GM12878 (cell line): ENCODE measurements around the gene ARL17B. TPM values are rescaled to one million over a fixed set of nuclear protein-coding genes. Genes with fewer than 3 reads are reported as not detected.
"Not testable (repeated sequence)": the region's sequence is repeated elsewhere in the genome, so short reads cannot be mapped to it uniquely, and the experiment has no call there.

Experiments used
- ATAC-seq: fragments of 200-7000 bp; cut with Tn5 transposase; 3 replicates; pipeline ENCODE4 v1.9.1; 2020; ENCODE audit warnings: mild to moderate bottlenecking, moderate library complexity
- BruUV-seq: library from RNA; stranded (reverse); fragments of 400-500 nt; replicated peaks from 2 replicates; lab custom pipeline; 2021; lab: Mats Ljungman, UMichigan
- CTCF ChIA-PET: fragments of 300-600 bp; sonication (Branson Sonifier 250); formaldehyde crosslinking; extraction: SDS; loops from one replicate; lab custom pipeline; 2021; ENCODE audit warnings: inconsistent platforms; lab: Yijun Ruan, JAX
- POLR2A ChIA-PET: fragments of 350-600 bp; formaldehyde crosslinking; extraction: SDS; loops from one replicate; lab custom pipeline; 2021; ENCODE audit warnings: inconsistent platforms; lab: Charles Lee
- RAD21 ChIA-PET: fragments of 300-600 bp; sonication (Branson Sonifier 250); formaldehyde crosslinking; loops from one replicate; lab custom pipeline; 2023; ENCODE audit warnings: antibody characterized with exemption; ENCODE audit not compliant: unreplicated experiment; lab: Charles Lee
- SMC1A ChIA-PET: fragments of 300-600 bp; sonication (Branson Sonifier 250); formaldehyde crosslinking; loops from one replicate; lab custom pipeline; 2023; ENCODE audit not compliant: unreplicated experiment, uncharacterized antibody; lab: Charles Lee
- DNase-seq: peaks from one replicate; pipeline ENCODE4 v3.0.0-alpha.2; 2011; ENCODE audit warnings: low read depth, low spot score
- FAIRE-seq: peaks from 3 replicates; lab custom pipeline; 2011; peaks lifted over from hg19 to GRCh38; lab: Jason Lieb, UNC
- H2AFZ ChIP-seq: 2 replicates; pipeline ENCODE4 v1.6.0; 2011; ENCODE audit warnings: low read depth, low read length, control low read depth; ENCODE audit not compliant: control insufficient read depth
- H3K27ac ChIP-seq: 2 replicates; pipeline ENCODE4 v1.5.1; 2011; ENCODE audit warnings: control low read depth; ENCODE audit not compliant: control insufficient read depth, insufficient read depth
- H3K27me3 ChIP-seq, 2 experiments: replicated peaks in 1 of 2; 2 replicates each; pipeline versions ENCODE4 v1.6.0 to v1.6.1; 2011; ENCODE audit warnings: low read length in 1 of 2; ENCODE audit not compliant: control insufficient read depth in 2 of 2, insufficient read depth in 2 of 2
- H3K36me3 ChIP-seq, 2 experiments: 2 replicates each; pipeline ENCODE4 v1.5.1; 2011; ENCODE audit warnings: low read length in 1 of 2; ENCODE audit not compliant: control insufficient read depth in 2 of 2, insufficient read depth in 2 of 2
- H3K4me1 ChIP-seq: 2 replicates; pipeline ENCODE4 v1.6.1; 2011; ENCODE audit warnings: mild to moderate bottlenecking, low read length, moderate library complexity, mixed read lengths; ENCODE audit not compliant: control insufficient read depth, insufficient read depth
- H3K4me2 ChIP-seq: 2 replicates; pipeline ENCODE4 v1.6.0; 2011; ENCODE audit warnings: control low read depth; ENCODE audit not compliant: control insufficient read depth, insufficient read depth
- H3K4me3 ChIP-seq: fragments of 200-600 bp; sonication (generic); 2 replicates; pipeline ENCODE4 v1.5.1; 2016
- H3K79me2 ChIP-seq: 2 replicates; pipeline ENCODE4 v1.6.0; 2011; ENCODE audit warnings: low read length; ENCODE audit not compliant: control insufficient read depth, insufficient read depth
- H3K9ac ChIP-seq: 2 replicates; pipeline ENCODE4 v1.8.0; 2011; ENCODE audit warnings: low read length, control low read depth, mixed read lengths; ENCODE audit not compliant: control insufficient read depth, insufficient read depth
- H3K9me3 ChIP-seq: replicated peaks from 3 replicates; pipeline ENCODE4 v1.5.1; 2011; ENCODE audit warnings: mild to moderate bottlenecking, low read length; ENCODE audit not compliant: control insufficient read depth, insufficient read depth
- H4K20me1 ChIP-seq: 2 replicates; pipeline ENCODE4 v1.6.0; 2011; ENCODE audit not compliant: control insufficient read depth, insufficient read depth
- ATF7 ChIP-seq: fragments of 450-650 bp; IDR thresholded peaks from 2 replicates; pipeline ENCODE4 v1.6.1; 2016; ENCODE audit warnings: low read depth, mild to moderate bottlenecking
- JUNB ChIP-seq: IDR thresholded peaks from 2 replicates; pipeline ENCODE4 v1.6.1; 2016; ENCODE audit warnings: antibody characterized with exemption, mild to moderate bottlenecking
- NBN ChIP-seq: fragments of 450-650 bp; IDR thresholded peaks from 2 replicates; pipeline ENCODE4 v1.6.1; 2016
- RAD21 ChIP-seq: IDR thresholded peaks from 2 replicates; pipeline ENCODE4 v1.6.1; 2011; ENCODE audit warnings: mild to moderate bottlenecking, low read depth, low read length, moderate library complexity; ENCODE audit not compliant: insufficient read depth
- RBBP5 ChIP-seq: fragments of 200-600 bp; sonication (generic); conservative IDR thresholded peaks from 2 replicates; pipeline ENCODE4 v1.6.1; 2016
- RELA ChIP-seq: fragments of 450-650 bp; IDR thresholded peaks from 2 replicates; pipeline ENCODE4 v1.8.0; 2014; ENCODE audit warnings: borderline replicate concordance; ENCODE audit not compliant: partially characterized antibody
- SMC3 ChIP-seq: IDR thresholded peaks from 2 replicates; pipeline ENCODE4 v1.6.1; 2011; ENCODE audit warnings: low read length, improper control_type of control experiment, borderline replicate concordance
- YY1 ChIP-seq: IDR thresholded peaks from 2 replicates; pipeline ENCODE4 v1.6.1; 2011; ENCODE audit warnings: low read depth, mild to moderate bottlenecking, low read length
- WGBS: methylation state at CpG from one replicate; pipeline ENCODE4 v1.1.6; 2016; ENCODE audit warnings: low lambda C conversion rate; ENCODE audit not compliant: insufficient replicate concordance, insufficient coverage; ENCODE audit errors: missing lambda C conversion rate; 5-methylcytosine and 5-hydroxymethylcytosine counted together
- in situ Hi-C: fragments of 300-500 bp; cut with MboI; formaldehyde crosslinking; loops from 9 replicates; pipeline ENCODE4 v1.14.3; 2018; ENCODE audit warnings: mixed read lengths
- intact Hi-C: fragments of 100-400 bp; cut with micrococcal nuclease; formaldehyde crosslinking; loops from one replicate; pipeline ENCODE4 v1.14.2; 2022; ENCODE audit not compliant: unreplicated experiment
- polyA plus RNA-seq, 11 experiments: library from polyadenylated mRNA; depleted of rRNA in 4 of 11; unstranded in 6 of 11; stranded (reverse) in 5 of 11; fragments of >200 nt; fragmentation: Nextera tagmentation in 4 of 11; fragmentation: Illumina TruSeq in 1 of 11; extraction: Ambion mirVana in 4 of 11; extraction: Trizol in 1 of 11; gene quantifications; 1 replicate in 1 of 11; 2 replicates in 10 of 11; pipeline versions ENCODE4 v1.2.1 to v1.2.3, GENCODE V29; 2011 to 2016; ENCODE audit warnings: inconsistent platforms in 2 of 11, missing spikeins in 2 of 11, low read depth in 1 of 11
- total RNA-seq, 4 experiments: library from RNA; depleted of rRNA in 3 of 4; stranded (reverse); fragments of >200 nt in 3 of 4; fragmentation: Illumina TruSeq in 1 of 4; extraction: Trizol in 1 of 4; gene quantifications; 2 replicates each; pipeline versions ENCODE4 v1.2.1 to v1.2.3, GENCODE V29; 2013 to 2021
- TF ChIP-seq, protein P1 (sequence below), 3 experiments: IDR thresholded peaks in 2 of 3; conservative IDR thresholded peaks in 1 of 3; 2 replicates each; pipeline ENCODE4 v1.5.1; 2011; ENCODE audit warnings: low read depth in 3 of 3, low read length in 3 of 3, mild to moderate bottlenecking in 3 of 3, control low read depth in 2 of 3, moderate library complexity in 2 of 3, inconsistent platforms in 1 of 3, mixed read lengths in 1 of 3; ENCODE audit not compliant: control insufficient read depth in 2 of 3, insufficient read depth in 1 of 3; ENCODE audit errors: extremely low read depth in 1 of 3
- TF ChIP-seq, protein P2 (sequence below): fragments of 450-650 bp; IDR thresholded peaks from 2 replicates; pipeline ENCODE4 v1.6.1; 2017; ENCODE audit warnings: low read depth, mild to moderate bottlenecking, moderate library complexity

The ARL17B gene
- total and polyA plus RNA-seq, 10 of the 15 experiments (the other 5 are each of a cell fraction or from before 2014, with no cell fraction given): 6.0 to 25.1 (median 14.2) TPM

DNA sequence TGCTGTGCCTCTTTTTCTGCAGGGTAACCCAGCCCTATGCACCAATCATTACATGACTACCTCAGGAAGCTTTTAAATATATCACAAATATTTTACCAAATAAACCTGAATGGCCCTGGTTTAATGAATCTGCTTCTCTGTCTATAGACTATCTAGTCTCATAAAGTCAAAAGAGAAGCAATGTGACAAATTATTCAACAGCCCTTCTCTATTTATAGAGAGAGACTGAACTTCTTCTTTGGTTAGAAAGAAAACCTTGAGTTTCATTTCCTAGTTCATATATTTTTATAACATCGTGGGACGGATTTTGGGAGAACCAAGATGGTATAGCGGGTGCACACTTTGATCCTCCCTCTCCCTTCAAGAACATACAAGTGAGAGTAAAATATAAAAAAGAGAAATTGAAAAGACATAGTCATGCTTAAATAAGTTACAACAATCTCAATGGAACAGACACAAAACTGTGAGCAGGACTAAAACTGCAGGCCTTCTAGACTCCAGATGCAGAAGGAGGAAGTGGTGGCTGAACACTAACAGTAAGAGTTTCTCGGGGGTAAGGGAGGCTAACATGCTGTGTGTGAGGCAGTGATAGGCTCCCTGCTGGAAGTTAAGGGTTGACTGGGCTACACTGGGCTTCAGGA, 70.5 kb downstream of the ARL17B start (continued):
- peak; percentile 86; the same call in 1 of the 2 replicates for TF ChIP-seq RBBP5
- peak; percentile 60; the same call in 1 of the 2 replicates for TF ChIP-seq JUNB
- peak; percentile 54 for TF ChIP-seq ATF7

DNA sequence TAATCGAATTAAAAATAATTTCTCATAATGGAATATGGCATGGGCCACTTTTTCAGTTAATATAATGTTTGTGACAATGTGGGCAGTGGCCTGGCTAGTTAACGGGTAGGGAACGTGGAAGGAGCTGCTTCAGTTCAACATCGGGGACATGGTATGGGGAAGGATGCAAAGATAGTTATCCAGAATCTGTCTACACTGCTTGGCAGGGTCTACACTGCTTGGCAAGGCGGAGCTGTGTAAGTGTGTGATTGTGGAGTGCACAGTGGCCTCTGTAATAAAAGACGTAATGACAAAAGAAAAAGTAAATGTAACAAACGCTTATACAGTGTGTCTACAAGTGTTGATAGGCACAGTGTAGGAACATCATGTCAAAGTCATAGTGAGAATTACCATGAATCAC, 74.0 kb downstream of the ARL17B start:
- BruUV-seq, H3K36me3 ChIP-seq, H3K9me3 ChIP-seq, DNase-seq, H3K79me2 ChIP-seq, ATAC-seq, H3K4me3 ChIP-seq, POLR2A ChIA-PET, in situ Hi-C loops, H4K20me1 ChIP-seq, intact Hi-C loops, FAIRE-seq, H3K27ac ChIP-seq, H3K9ac ChIP-seq, H3K4me2 ChIP-seq, H3K27me3 ChIP-seq, H2AFZ ChIP-seq: not testable (repeated sequence)
- ChIA-PET SMC1A (interaction anchor here (0.6 to 2.3 kb wide), 6 partner anchors 16 to 706 kb away, joined by 3 to 9 read pairs (median 4); no protein-coding TSS in a partner anchor), RAD21 (interaction anchor here (1.6 to 2.6 kb wide), 3 partner anchors 10 to 100 kb away, joined by 7 to 9 read pairs (median 7); no protein-coding TSS in a partner anchor), CTCF (interaction anchor here (0.6 to 6.3 kb wide), 11 partner anchors 12 to 705 kb away, joined by 3 to 64 read pairs (median 7); no protein-coding TSS in a partner anchor)
- H3K4me1 ChIP-seq: peaks cover 15% of the 10 kb centered on the region
- WGBS: 70% methylated on average over 7 of the region's 7 CpGs

DNA sequence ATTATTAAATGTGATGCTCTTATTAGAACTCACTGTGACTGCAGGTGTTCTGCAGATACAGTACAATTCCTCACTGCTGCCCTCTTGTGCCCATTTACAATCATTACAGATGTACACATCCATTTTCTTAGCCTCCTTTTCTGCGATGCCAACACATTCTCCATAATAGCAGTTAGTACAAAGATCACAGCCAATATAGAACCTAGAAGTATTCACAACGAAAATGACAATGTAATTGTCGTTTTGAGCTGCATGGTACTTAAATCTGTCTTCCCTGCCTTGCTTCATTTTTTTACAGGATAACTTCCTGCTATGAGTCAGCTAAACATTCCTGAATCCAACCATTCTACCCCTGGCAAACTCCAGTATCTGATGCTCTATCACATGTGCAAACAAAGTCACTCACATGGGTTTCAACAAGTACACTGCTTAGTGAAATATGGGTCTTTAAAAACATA, 74.8 kb downstream of the ARL17B start:
- H3K79me2 ChIP-seq, H3K9ac ChIP-seq, H3K4me3 ChIP-seq, H3K27me3 ChIP-seq, H4K20me1 ChIP-seq, H3K27ac ChIP-seq, FAIRE-seq, POLR2A ChIA-PET, H3K4me2 ChIP-seq, BruUV-seq, intact Hi-C loops, H3K9me3 ChIP-seq, in situ Hi-C loops, H3K36me3 ChIP-seq: not testable (repeated sequence)
- ChIA-PET RAD21 (interaction anchor here (0.6 to 2.6 kb wide), 8 partner anchors 9 to 251 kb away, joined by 3 to 9 read pairs (median 4); no protein-coding TSS in a partner anchor), CTCF (interaction anchor here (0.6 to 6.3 kb wide), 22 partner anchors 11 to 704 kb away, joined by 3 to 64 read pairs (median 5); partner anchors contain the start of gene KANSL1), SMC1A (interaction anchor here (0.6 to 2.3 kb wide), 15 partner anchors 9 to 705 kb away, joined by 3 to 9 read pairs (median 5); no protein-coding TSS in a partner anchor)
- WGBS: 0% methylated on average over 3 of the region's 3 CpGs
- TF ChIP-seq, protein P1, sequence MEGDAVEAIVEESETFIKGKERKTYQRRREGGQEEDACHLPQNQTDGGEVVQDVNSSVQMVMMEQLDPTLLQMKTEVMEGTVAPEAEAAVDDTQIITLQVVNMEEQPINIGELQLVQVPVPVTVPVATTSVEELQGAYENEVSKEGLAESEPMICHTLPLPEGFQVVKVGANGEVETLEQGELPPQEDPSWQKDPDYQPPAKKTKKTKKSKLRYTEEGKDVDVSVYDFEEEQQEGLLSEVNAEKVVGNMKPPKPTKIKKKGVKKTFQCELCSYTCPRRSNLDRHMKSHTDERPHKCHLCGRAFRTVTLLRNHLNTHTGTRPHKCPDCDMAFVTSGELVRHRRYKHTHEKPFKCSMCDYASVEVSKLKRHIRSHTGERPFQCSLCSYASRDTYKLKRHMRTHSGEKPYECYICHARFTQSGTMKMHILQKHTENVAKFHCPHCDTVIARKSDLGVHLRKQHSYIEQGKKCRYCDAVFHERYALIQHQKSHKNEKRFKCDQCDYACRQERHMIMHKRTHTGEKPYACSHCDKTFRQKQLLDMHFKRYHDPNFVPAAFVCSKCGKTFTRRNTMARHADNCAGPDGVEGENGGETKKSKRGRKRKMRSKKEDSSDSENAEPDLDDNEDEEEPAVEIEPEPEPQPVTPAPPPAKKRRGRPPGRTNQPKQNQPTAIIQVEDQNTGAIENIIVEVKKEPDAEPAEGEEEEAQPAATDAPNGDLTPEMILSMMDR (IDR thresholded peaks at IDR 0.05 in 2 of 3, conservative IDR thresholded peaks at IDR 0.05 in 1 of 3; ENCODE audit: control insufficient read depth in 2 of 3, extremely low read depth in 1 of 3, insufficient read depth in 1 of 3, low read depth in 3 of 3, low read length in 3 of 3): peak; percentile 59 to 70 (median 62); a peak in 5 of 6 replicates
- TF ChIP-seq RAD21: peak; percentile 73
- TF ChIP-seq NBN: peak; percentile 66; the same call in 1 of the 2 replicates
- TF ChIP-seq YY1: peak; percentile 53; the same call in 1 of the 2 replicates
- TF ChIP-seq, protein P2, sequence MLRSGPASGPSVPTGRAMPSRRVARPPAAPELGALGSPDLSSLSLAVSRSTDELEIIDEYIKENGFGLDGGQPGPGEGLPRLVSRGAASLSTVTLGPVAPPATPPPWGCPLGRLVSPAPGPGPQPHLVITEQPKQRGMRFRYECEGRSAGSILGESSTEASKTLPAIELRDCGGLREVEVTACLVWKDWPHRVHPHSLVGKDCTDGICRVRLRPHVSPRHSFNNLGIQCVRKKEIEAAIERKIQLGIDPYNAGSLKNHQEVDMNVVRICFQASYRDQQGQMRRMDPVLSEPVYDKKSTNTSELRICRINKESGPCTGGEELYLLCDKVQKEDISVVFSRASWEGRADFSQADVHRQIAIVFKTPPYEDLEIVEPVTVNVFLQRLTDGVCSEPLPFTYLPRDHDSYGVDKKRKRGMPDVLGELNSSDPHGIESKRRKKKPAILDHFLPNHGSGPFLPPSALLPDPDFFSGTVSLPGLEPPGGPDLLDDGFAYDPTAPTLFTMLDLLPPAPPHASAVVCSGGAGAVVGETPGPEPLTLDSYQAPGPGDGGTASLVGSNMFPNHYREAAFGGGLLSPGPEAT: peak; percentile 48
- peak; percentile 61; the same call in 1 of the 2 replicates for TF ChIP-seq SMC3
- peak; percentile 58 for TF ChIP-seq RELA
- peak; percentile 35; the same call in 1 of the 2 replicates for TF ChIP-seq ATF7
- ATAC-seq (peak; percentile 73), DNase-seq (peak; percentile 66)
- Histone ChIP-seq H3K4me1 (peaks cover 15% of the 10 kb centered on the region), H2AFZ (peak overlapping the region; percentile 92)
